Neural progenitor cell (in vitro differentiated cells): Measurements from ENCODE around the gene ZNF354B.

Experiments
- CTCF ChIP-seq: fragments of 200-600 bp; sonication (generic); IDR thresholded peaks from 2 replicates; pipeline ENCODE4 v1.5.1; 2017; ENCODE audit warnings: antibody characterized with exemption, mild to moderate bottlenecking
- EZH2 ChIP-seq: fragments of 200-600 bp; sonication (generic); IDR thresholded peaks from 2 replicates; pipeline ENCODE4 v1.6.1; 2017; ENCODE audit warnings: antibody characterized with exemption, mild to moderate bottlenecking, moderate library complexity
- EZH2phosphoT487 ChIP-seq: fragments of 200-600 bp; sonication (generic); IDR thresholded peaks from 2 replicates; pipeline ENCODE4 v1.6.1; 2017; ENCODE audit warnings: antibody characterized with exemption

- TF ChIP-seq CTCF (no peak), EZH2 (no peak), EZH2phosphoT487 (no peak)
These were observed 36.1 kb downstream of the ZNF354B start, which contains the start of gene ZFP2 for GRCh38 chr5:178895615-178896571.
